ENCODE measurements around the gene EVI5L.

GRCh38 chr19:7781157-7781556 is 48.9 kb upstream of the EVI5L start:
- TF ChIP-seq CTCF (IDR thresholded peaks at IDR 0.05; ENCODE audit: low read depth, low read length), result no peak
- no peak for TF ChIP-seq POLR2A (IDR thresholded peaks at IDR 0.05; ENCODE audit: extremely low read depth, insufficient read length)
- no peak for TF ChIP-seq MAX (IDR thresholded peaks at IDR 0.05; ENCODE audit: low read depth, low read length)
